GM12878 (cell line): Measurements from ENCODE around the gene TCTN1. TPM values are rescaled to one million over a fixed set of nuclear protein-coding genes. Genes with fewer than 3 reads are reported as not detected.

Experiments used
- CEBPB ChIP-seq, 2 experiments: fragments of 150-350 bp in 1 of 2; IDR thresholded peaks; 2 replicates each; pipeline ENCODE4 v1.6.1; 2012 to 2014; ENCODE audit warnings: low read depth in 2 of 2, low read length in 2 of 2, borderline replicate concordance in 1 of 2, inconsistent platforms in 1 of 2
- CREM ChIP-seq: IDR thresholded peaks from 2 replicates; pipeline ENCODE4 v1.6.1; 2014; ENCODE audit warnings: antibody characterized with exemption, low read depth
- CUX1 ChIP-seq: IDR thresholded peaks from 2 replicates; pipeline ENCODE4 v1.6.1; 2012; ENCODE audit warnings: improper control_type of control experiment, low read depth, low read length; ENCODE audit not compliant: insufficient replicate concordance
- EED ChIP-seq: sonication (generic); IDR thresholded peaks from 2 replicates; pipeline ENCODE4 v1.6.1; 2016; ENCODE audit warnings: antibody characterized with exemption, low read depth
- FOS ChIP-seq: IDR thresholded peaks from 3 replicates; pipeline ENCODE4 v1.6.1; 2011; ENCODE audit warnings: borderline replicate concordance; ENCODE audit not compliant: insufficient read length; ENCODE audit errors: extremely low read depth
- FOXM1 ChIP-seq: IDR thresholded peaks from 2 replicates; pipeline ENCODE4 v1.6.1; 2012; ENCODE audit warnings: low read depth, mild to moderate bottlenecking, inconsistent platforms, low read length, moderate library complexity
- GABPA ChIP-seq: IDR thresholded peaks from 2 replicates; pipeline ENCODE4 v1.6.1; 2014; ENCODE audit warnings: antibody characterized with exemption, low read depth, mild to moderate bottlenecking, inconsistent platforms
- IKZF2 ChIP-seq, 2 experiments: fragments of 450-650 bp; IDR thresholded peaks; 2 replicates each; pipeline ENCODE4 v1.6.1; 2017; ENCODE audit warnings: mild to moderate bottlenecking in 2 of 2, moderate library complexity in 2 of 2
- MXI1 ChIP-seq: fragments of 150-350 bp; IDR thresholded peaks from 2 replicates; pipeline ENCODE4 v1.6.1; 2011; ENCODE audit warnings: low read depth, mild to moderate bottlenecking, inconsistent platforms, low read length, improper control_type of control experiment
- PBX3 ChIP-seq: IDR thresholded peaks from 2 replicates; pipeline ENCODE4 v1.6.1; 2011; ENCODE audit warnings: mild to moderate bottlenecking, low read depth, low read length, moderate library complexity; ENCODE audit not compliant: insufficient replicate concordance
- PML ChIP-seq: IDR thresholded peaks from 2 replicates; pipeline ENCODE4 v1.6.1; 2012; ENCODE audit warnings: low read length, inconsistent platforms
- POLR2AphosphoS5 ChIP-seq: IDR thresholded peaks from 2 replicates; pipeline ENCODE4 v1.6.1; 2011; ENCODE audit warnings: mild to moderate bottlenecking, low read length, inconsistent platforms
- RBBP5 ChIP-seq: fragments of 200-600 bp; sonication (generic); conservative IDR thresholded peaks from 2 replicates; pipeline ENCODE4 v1.6.1; 2016
- RELA ChIP-seq: fragments of 450-650 bp; IDR thresholded peaks from 2 replicates; pipeline ENCODE4 v1.8.0; 2014; ENCODE audit warnings: borderline replicate concordance; ENCODE audit not compliant: partially characterized antibody
- RUNX3 ChIP-seq: IDR thresholded peaks from 2 replicates; pipeline ENCODE4 v1.6.1; 2012; ENCODE audit warnings: low read length, inconsistent platforms
- SIX5 ChIP-seq: IDR thresholded peaks from 2 replicates; pipeline ENCODE4 v1.6.1; 2011; ENCODE audit warnings: mild to moderate bottlenecking, low read depth, low read length, moderate library complexity; ENCODE audit not compliant: severe bottlenecking
- TAF1 ChIP-seq: IDR thresholded peaks from 2 replicates; pipeline ENCODE4 v1.6.1; 2011; ENCODE audit warnings: mild to moderate bottlenecking, low read depth, low read length, borderline replicate concordance
- ZBTB4 ChIP-seq: fragments of 450-650 bp; formaldehyde crosslinking; IDR thresholded peaks from 2 replicates; pipeline ENCODE4 v1.4.0; 2022; ENCODE audit warnings: mild to moderate bottlenecking, moderate library complexity
- ZNF207 ChIP-seq: fragments of 450-650 bp; IDR thresholded peaks from 2 replicates; pipeline ENCODE4 v1.6.1; 2014; ENCODE audit warnings: antibody characterized with exemption, mild to moderate bottlenecking, borderline replicate concordance
- ZNF24 ChIP-seq: fragments of 450-650 bp; IDR thresholded peaks from 2 replicates; pipeline ENCODE4 v1.6.1; 2017; ENCODE audit warnings: antibody characterized with exemption, mild to moderate bottlenecking
- ZNF622 ChIP-seq: fragments of 450-650 bp; IDR thresholded peaks from 2 replicates; pipeline ENCODE4 v1.6.1; 2017; ENCODE audit warnings: mild to moderate bottlenecking, inconsistent platforms
- polyA plus RNA-seq, 11 experiments: library from polyadenylated mRNA; depleted of rRNA in 4 of 11; unstranded in 6 of 11; stranded (reverse) in 5 of 11; fragments of >200 nt; fragmentation: Nextera tagmentation in 4 of 11; fragmentation: Illumina TruSeq in 1 of 11; extraction: Ambion mirVana in 4 of 11; extraction: Trizol in 1 of 11; gene quantifications; 1 replicate in 1 of 11; 2 replicates in 10 of 11; pipeline versions ENCODE4 v1.2.1 to v1.2.3, GENCODE V29; 2011 to 2016; ENCODE audit warnings: inconsistent platforms in 2 of 11, missing spikeins in 2 of 11, low read depth in 1 of 11
- total RNA-seq, 4 experiments: library from RNA; depleted of rRNA in 3 of 4; stranded (reverse); fragments of >200 nt in 3 of 4; fragmentation: Illumina TruSeq in 1 of 4; extraction: Trizol in 1 of 4; gene quantifications; 2 replicates each; pipeline versions ENCODE4 v1.2.1 to v1.2.3, GENCODE V29; 2013 to 2021

Gene TCTN1
- total and polyA plus RNA-seq, 10 of the 15 experiments (the other 5 are each of a cell fraction or from before 2014, with no cell fraction given): 8.8 to 23.5 (median 15.3) TPM

GRCh38 chr12:110590806-110591326, 23.1 kb upstream of the TCTN1 start (continued):
- TF ChIP-seq RELA: no peak
- TF ChIP-seq EED: no peak
- peak; percentile 71; the same call in 1 of the 2 replicates for TF ChIP-seq ZBTB4 (CRISPR knock-in tag)
- no peak for TF ChIP-seq POLR2AphosphoS5
- TF ChIP-seq GABPA: no peak
- peak; percentile 83; the same call in 1 of the 2 replicates for TF ChIP-seq MXI1
- no peak for TF ChIP-seq RUNX3
- 0 out of 2 replicates have a peak, but pooled peaks have one; percentile 13 for TF ChIP-seq CREM
- TF ChIP-seq ZNF207: no peak
- no peak for TF ChIP-seq PBX3
- TF ChIP-seq ZNF24: no peak
- TF ChIP-seq SIX5: no peak
- TF ChIP-seq RBBP5: no peak
- TF ChIP-seq ZNF622: no peak
- TF ChIP-seq PML: no peak
- TF ChIP-seq TAF1: no peak
- no peak for TF ChIP-seq FOS
- peak; percentile 93 to 95 for TF ChIP-seq IKZF2 (IDR thresholded peaks at IDR 0.05)
- no peak for TF ChIP-seq FOXM1
- no peak for TF ChIP-seq CEBPB (IDR thresholded peaks at IDR 0.05; ENCODE audit: borderline replicate concordance in 1 of 2, low read depth in 2 of 2, low read length in 2 of 2)
- TF ChIP-seq CUX1: no peak
